Nephron progenitor cell (in vitro differentiated cells): Measurements from ENCODE around the gene RILPL1.
"Not testable (repeated sequence)": the region's sequence is repeated elsewhere in the genome, so short reads cannot be mapped to it uniquely, and the experiment has no call there.

Experiments
- DNase-seq: peaks from one replicate; pipeline ENCODE4 v3.0.0; 2021
- H3K27ac Mint-ChIP-seq: 2 replicates; pipeline ENCODE4 v1.8.0; 2021; ENCODE audit warnings: mild to moderate bottlenecking, moderate library complexity, mixed read lengths
- H3K27me3 Mint-ChIP-seq: 2 replicates; pipeline ENCODE4 v1.8.0; 2021; ENCODE audit warnings: mild to moderate bottlenecking, low read depth, mixed read lengths; ENCODE audit not compliant: poor library complexity
- H3K36me3 Mint-ChIP-seq: 2 replicates; pipeline ENCODE4 v1.8.0; 2021; ENCODE audit warnings: low read depth, mixed read lengths
- H3K4me1 Mint-ChIP-seq: 2 replicates; pipeline ENCODE4 v1.8.0; 2021; ENCODE audit warnings: mixed read lengths
- H3K4me3 Mint-ChIP-seq: 2 replicates; pipeline ENCODE4 v1.8.0; 2021; ENCODE audit warnings: mild to moderate bottlenecking, moderate library complexity, mixed read lengths
- H3K9me3 Mint-ChIP-seq: 2 replicates; pipeline ENCODE4 v1.8.0; 2021; ENCODE audit warnings: mild to moderate bottlenecking, moderate library complexity, mixed read lengths
- TF ChIP-seq, protein P1 (sequence below): fragments of 200-600 bp; sonication (generic); IDR thresholded peaks from 2 replicates; pipeline ENCODE4 v1.5.0; 2021; ENCODE audit warnings: antibody characterized with exemption

Gene RILPL1

DNA sequence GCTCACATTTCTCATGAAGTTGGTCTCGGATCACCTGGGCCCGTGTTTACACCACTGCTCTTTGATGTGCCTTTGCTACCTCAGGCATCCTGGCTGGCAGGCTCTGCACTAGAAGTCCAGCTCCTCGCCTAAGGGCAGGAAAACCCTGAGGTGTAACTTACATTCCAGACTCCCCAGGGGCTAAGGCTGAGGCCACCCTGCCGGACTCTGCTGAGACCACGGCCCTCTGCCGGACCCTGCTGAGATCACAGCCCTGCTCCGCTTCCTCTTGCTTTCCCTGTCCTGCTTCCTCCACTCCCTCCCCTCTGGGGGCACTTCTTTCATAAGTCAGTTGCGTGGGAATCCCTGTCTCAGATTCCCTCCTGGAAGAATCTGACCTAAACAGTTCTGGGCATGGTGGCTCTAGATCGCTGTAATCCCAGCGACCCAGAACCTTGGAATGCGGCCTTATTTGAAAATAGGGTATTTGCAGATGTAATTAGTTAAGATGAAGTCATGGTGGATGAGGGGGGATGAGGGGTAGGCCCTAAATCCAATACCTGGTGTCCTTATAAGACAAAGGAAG lies 17.2 kb downstream of the RILPL1 start:
- peak; percentile 43 for DNase-seq
- Mint-ChIP-seq H3K4me1 (peaks cover 8% of the 10 kb centered on the region), H3K4me3 (no peak overlapping the region), H3K27me3 (no peaks in the 10 kb centered on the region), H3K36me3 (peaks cover 53% of the 10 kb centered on the region), H3K9me3 (no peaks in the 10 kb centered on the region), H3K27ac (peak overlapping the region; percentile 98)
- TF ChIP-seq, protein P1, sequence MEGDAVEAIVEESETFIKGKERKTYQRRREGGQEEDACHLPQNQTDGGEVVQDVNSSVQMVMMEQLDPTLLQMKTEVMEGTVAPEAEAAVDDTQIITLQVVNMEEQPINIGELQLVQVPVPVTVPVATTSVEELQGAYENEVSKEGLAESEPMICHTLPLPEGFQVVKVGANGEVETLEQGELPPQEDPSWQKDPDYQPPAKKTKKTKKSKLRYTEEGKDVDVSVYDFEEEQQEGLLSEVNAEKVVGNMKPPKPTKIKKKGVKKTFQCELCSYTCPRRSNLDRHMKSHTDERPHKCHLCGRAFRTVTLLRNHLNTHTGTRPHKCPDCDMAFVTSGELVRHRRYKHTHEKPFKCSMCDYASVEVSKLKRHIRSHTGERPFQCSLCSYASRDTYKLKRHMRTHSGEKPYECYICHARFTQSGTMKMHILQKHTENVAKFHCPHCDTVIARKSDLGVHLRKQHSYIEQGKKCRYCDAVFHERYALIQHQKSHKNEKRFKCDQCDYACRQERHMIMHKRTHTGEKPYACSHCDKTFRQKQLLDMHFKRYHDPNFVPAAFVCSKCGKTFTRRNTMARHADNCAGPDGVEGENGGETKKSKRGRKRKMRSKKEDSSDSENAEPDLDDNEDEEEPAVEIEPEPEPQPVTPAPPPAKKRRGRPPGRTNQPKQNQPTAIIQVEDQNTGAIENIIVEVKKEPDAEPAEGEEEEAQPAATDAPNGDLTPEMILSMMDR = peak; percentile 22

DNA sequence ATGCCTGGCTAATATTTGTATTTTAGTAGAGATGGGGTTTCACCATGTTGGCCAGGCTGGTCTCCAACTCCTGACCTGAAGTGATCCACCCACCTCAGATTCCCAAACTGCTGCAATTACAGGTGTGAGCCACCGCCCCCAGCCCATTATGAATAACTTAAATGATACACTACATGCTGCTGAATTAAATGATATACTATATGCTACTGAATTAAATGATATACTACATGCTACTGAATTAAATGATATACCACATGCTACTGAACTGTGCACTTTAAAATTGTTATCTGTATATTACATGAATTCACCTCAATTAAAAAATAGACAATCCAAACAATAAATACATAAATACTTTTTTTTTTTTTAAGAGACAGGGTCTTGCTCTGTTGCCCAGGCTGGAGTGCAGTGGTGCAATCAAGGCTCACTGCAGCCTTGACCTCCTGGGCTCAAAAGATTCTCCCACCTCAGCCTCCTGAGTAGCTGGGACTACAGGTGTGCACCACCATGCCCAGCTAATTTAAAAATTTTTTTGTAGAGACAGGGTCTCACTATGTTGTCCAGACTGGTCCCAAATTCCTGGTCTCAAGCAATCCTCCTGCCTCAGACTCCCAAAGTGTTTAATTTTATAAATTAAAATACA lies 18.8 kb downstream of the RILPL1 start:
- H3K4me3 Mint-ChIP-seq, H3K27me3 Mint-ChIP-seq, H3K27ac Mint-ChIP-seq, H3K4me1 Mint-ChIP-seq, H3K9me3 Mint-ChIP-seq, DNase-seq: not testable (repeated sequence)
- peaks cover 37% of the 10 kb centered on the region for H3K36me3 Mint-ChIP-seq

DNA sequence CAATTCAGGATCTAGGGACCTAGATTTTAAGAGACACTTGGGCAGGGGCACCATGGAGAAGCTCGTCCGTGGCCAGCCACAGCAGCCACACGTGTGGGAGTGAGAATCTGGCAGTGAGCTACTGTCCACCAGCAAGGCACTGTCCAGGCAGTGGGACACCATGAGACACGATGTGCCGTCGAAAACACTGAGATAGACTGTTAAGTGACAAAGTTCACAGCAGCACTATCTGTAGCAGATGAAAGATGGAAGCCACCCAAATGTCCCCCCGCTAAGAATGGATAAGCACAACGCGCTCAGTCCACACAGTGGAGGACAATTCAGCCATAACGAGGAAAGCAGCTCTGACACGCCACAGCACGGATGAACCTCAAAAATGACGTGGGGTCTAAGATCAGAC lies 19.7 kb downstream of the RILPL1 start:
- TF ChIP-seq, protein P1 = no peak
- Mint-ChIP-seq H3K36me3 (peaks cover 28% of the 10 kb centered on the region), H3K4me1 (peaks cover 8% of the 10 kb centered on the region), H3K9me3 (no peaks in the 10 kb centered on the region), H3K27ac (no peak overlapping the region), H3K27me3 (no peaks in the 10 kb centered on the region), H3K4me3 (no peak overlapping the region)
- DNase-seq = no peak

DNA sequence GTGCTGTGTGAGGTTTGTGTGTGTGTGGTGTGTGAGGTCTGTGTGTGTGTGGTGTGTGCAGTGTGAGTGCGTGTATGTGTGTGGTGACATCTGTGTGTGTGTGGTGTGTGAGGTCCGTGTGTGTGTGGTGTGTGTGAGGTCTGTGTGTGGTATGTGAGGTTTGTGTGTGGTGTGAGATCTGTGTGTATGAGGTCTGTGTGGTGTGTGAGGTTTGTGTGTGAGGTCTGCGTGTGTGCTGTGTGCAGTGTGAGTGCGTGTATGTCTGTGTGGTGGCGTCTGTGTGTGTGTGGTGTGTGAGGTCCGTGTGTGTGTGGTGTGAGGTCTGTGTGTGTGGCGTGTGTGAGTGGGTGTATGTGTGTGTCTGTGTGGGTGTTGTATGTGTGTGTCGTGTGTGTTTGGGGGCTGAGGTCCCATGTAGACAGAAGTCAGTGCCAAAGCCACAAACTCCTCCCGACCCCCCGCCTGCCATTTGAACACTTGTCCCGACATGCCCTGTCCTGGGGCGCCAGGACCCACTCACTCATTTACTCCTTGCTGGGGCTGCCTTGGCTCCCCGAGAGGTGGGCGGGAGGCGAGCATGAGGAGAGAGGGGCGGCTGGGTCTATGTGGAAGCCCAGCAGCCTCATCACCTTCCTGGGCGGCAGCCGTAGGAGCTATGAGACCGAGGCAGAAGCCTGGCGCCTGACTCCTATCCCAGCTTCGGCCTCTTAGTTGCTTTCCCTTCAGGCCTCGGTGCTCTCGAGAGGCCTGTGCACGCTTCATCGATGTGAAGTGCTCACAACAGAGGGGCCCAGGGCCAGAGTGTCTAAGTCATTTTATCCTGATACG lies 20.5 kb downstream of the RILPL1 start:
- Mint-ChIP-seq H3K4me1 (peaks cover 8% of the 10 kb centered on the region), H3K27ac (no peak overlapping the region), H3K36me3 (peaks cover 21% of the 10 kb centered on the region), H3K27me3 (no peaks in the 10 kb centered on the region), H3K9me3 (no peaks in the 10 kb centered on the region), H3K4me3 (no peak overlapping the region)
- DNase-seq = peak; percentile 22
- TF ChIP-seq, protein P1 = no peak

DNA sequence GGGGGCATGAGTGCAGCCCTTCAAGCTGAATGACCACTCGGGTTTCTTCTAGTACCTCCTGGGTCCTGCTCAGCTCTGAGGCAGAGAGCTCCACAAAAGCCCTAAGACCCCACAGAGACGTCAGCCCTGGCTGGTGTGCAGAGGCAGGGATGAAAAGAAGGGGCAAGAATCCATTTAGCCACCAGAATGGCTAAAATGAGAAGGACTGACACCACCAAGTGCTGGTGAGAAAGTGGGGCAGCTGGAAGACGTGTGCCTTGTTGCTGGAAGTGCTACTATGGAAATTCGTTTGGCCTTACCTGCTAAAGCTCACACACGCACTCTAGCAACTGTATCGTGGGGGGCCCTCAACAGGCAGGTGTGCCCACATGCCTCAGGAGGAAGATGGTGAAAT lies 26.7 kb downstream of the RILPL1 start:
- H3K36me3 Mint-ChIP-seq = peaks cover 43% of the 10 kb centered on the region
- no peaks in the 10 kb centered on the region for H3K27me3 Mint-ChIP-seq
- no peak for DNase-seq
- TF ChIP-seq, protein P1 = no peak
- no peaks in the 10 kb centered on the region for H3K4me1 Mint-ChIP-seq
- peak overlapping the region; percentile 81 for H3K27ac Mint-ChIP-seq
- H3K9me3 Mint-ChIP-seq = no peaks in the 10 kb centered on the region
- H3K4me3 Mint-ChIP-seq = no peak overlapping the region

DNA sequence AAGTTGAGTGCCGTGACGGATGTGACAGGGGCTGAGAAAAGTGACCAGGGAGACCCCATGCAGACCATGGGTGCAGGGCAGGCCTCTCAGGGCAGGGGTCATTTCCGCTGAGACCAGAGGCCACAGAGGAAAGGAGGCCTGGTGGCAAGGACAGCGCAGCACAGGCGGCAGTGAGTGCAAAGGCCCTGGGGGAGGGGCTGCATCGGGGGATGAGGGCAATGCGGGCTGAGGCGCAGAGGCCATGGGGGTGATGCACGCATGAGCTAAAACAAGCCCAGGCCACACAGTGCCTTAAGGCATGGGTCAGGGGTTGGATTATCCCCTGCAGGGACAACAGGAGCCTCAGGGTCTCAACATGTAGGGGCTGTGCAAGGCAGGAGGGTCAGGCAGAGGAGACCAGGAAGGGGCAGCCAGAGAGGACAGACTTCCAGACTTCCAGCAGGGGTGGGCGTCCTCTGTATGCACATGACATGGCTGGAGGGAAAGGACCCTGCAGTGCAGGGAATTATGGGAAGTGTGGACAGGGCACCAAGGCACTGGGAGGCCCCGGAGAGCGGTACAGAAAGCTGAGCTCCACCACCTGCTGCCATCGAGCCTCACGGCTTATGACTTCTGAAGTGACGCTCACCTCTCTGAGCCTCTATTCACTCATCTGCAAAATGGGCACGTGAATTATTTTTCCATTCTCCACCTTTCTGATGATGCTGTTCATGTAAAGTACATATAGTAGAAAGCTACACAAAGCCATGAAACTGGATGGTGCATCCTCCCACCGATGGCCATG lies 27.3 kb downstream of the RILPL1 start:
- H3K27me3 Mint-ChIP-seq = no peaks in the 10 kb centered on the region
- H3K4me3 Mint-ChIP-seq = no peak overlapping the region
- no peak for DNase-seq
- H3K36me3 Mint-ChIP-seq = peaks cover 45% of the 10 kb centered on the region
- H3K4me1 Mint-ChIP-seq = no peaks in the 10 kb centered on the region
- peak overlapping the region; percentile 81 for H3K27ac Mint-ChIP-seq
- TF ChIP-seq, protein P1 = no peak
- no peaks in the 10 kb centered on the region for H3K9me3 Mint-ChIP-seq
